Fibroblast of lung (primary cell): ENCODE measurements around the gene ZBP1. TPM values are rescaled to one million over a fixed set of nuclear protein-coding genes. Genes with fewer than 3 reads are reported as not detected.

Source experiments
- DNase-seq, 2 donors: peaks; one replicate each; pipeline versions ENCODE4 v3.0.0 to v3.0.0-alpha.2; 2010; ENCODE audit warnings: low read depth in 2 of 2
- H2AFZ ChIP-seq: 2 replicates; pipeline ENCODE4 v1.5.1; 2012; ENCODE audit warnings: low read length, control low read depth, inconsistent platforms
- H3K27ac ChIP-seq: 2 replicates; pipeline ENCODE4 v1.5.1; 2011; ENCODE audit warnings: low read length, control low read depth; ENCODE audit not compliant: insufficient read depth
- H3K27me3 ChIP-seq: 2 replicates; pipeline ENCODE4 v1.5.1; 2011; ENCODE audit warnings: mild to moderate bottlenecking, low read length; ENCODE audit not compliant: control insufficient read depth, insufficient read depth
- H3K36me3 ChIP-seq: 2 replicates; pipeline ENCODE4 v1.5.1; 2011; ENCODE audit warnings: low read length; ENCODE audit not compliant: control insufficient read depth, insufficient read depth
- H3K4me1 ChIP-seq: 2 replicates; pipeline ENCODE4 v1.5.1; 2011; ENCODE audit warnings: low read length; ENCODE audit not compliant: control insufficient read depth, insufficient read depth; ENCODE audit errors: extremely low read depth
- H3K4me2 ChIP-seq: 2 replicates; pipeline ENCODE4 v1.5.1; 2011; ENCODE audit warnings: low read length, control low read depth; ENCODE audit not compliant: insufficient read depth; ENCODE audit errors: extremely low read depth
- H3K4me3 ChIP-seq, 4 experiments: fragments of 200-600 bp in 1 of 4; sonication (generic) in 1 of 4; replicated peaks in 1 of 4; 2 replicates each; pipeline ENCODE4 v1.5.1; 2011 to 2016; ENCODE audit warnings: low read length in 4 of 4, low read depth in 3 of 4, mild to moderate bottlenecking in 3 of 4, control low read depth in 2 of 4, inconsistent platforms in 1 of 4, mixed read lengths in 1 of 4; ENCODE audit not compliant: insufficient read depth in 1 of 4; ENCODE audit errors: control extremely low read depth in 1 of 4
- H3K79me2 ChIP-seq: 2 replicates; pipeline ENCODE4 v1.5.1; 2012; ENCODE audit warnings: mild to moderate bottlenecking, low read length, inconsistent platforms; ENCODE audit not compliant: control insufficient read depth, insufficient read depth
- H3K9ac ChIP-seq: 2 replicates; pipeline ENCODE4 v1.5.1; 2011; ENCODE audit warnings: mild to moderate bottlenecking, low read length, control low read depth; ENCODE audit not compliant: insufficient read depth
- H3K9me3 ChIP-seq: 2 replicates; pipeline ENCODE4 v1.5.1; 2012; ENCODE audit warnings: low read depth, low read length; ENCODE audit not compliant: control insufficient read depth, insufficient read depth
- H4K20me1 ChIP-seq: 2 replicates; pipeline ENCODE4 v1.5.1; 2011; ENCODE audit warnings: low read length; ENCODE audit not compliant: control insufficient read depth, insufficient read depth; ENCODE audit errors: extremely low read depth
- EZH2 ChIP-seq: IDR thresholded peaks from 2 replicates; pipeline ENCODE4 v1.5.1; 2012; ENCODE audit warnings: low read length, control low read depth, mild to moderate bottlenecking; ENCODE audit errors: missing control alignments
- polyA plus RNA-seq, 2 donors: library from polyadenylated mRNA; depleted of rRNA in 1 of 2; stranded (reverse) in 1 of 2; unstranded in 1 of 2; fragments of >200 nt; gene quantifications; 2 replicates each; pipeline ENCODE4 v1.2.1, GENCODE V29; 2011 to 2012; ENCODE audit warnings: missing spikeins in 1 of 2
- total RNA-seq: library from RNA; depleted of rRNA; stranded (reverse); fragments of >200 nt; gene quantifications from 2 replicates; pipeline ENCODE4 v1.2.1, GENCODE V29; 2014
- TF ChIP-seq, protein P1 (sequence below), 2 donors: IDR thresholded peaks in 1 of 2; conservative IDR thresholded peaks in 1 of 2; 1 replicate in 1 of 2; 2 replicates in 1 of 2; pipeline ENCODE4 v1.5.1; 2011 to 2012; ENCODE audit warnings: low read length in 2 of 2, control low read depth in 1 of 2, inconsistent platforms in 1 of 2, low read depth in 1 of 2, mild to moderate bottlenecking in 1 of 2

Gene ZBP1
- total and polyA plus RNA-seq, 2 donors (not counting 1 experiment from before 2014, with no cell fraction given): not detected

DNA sequence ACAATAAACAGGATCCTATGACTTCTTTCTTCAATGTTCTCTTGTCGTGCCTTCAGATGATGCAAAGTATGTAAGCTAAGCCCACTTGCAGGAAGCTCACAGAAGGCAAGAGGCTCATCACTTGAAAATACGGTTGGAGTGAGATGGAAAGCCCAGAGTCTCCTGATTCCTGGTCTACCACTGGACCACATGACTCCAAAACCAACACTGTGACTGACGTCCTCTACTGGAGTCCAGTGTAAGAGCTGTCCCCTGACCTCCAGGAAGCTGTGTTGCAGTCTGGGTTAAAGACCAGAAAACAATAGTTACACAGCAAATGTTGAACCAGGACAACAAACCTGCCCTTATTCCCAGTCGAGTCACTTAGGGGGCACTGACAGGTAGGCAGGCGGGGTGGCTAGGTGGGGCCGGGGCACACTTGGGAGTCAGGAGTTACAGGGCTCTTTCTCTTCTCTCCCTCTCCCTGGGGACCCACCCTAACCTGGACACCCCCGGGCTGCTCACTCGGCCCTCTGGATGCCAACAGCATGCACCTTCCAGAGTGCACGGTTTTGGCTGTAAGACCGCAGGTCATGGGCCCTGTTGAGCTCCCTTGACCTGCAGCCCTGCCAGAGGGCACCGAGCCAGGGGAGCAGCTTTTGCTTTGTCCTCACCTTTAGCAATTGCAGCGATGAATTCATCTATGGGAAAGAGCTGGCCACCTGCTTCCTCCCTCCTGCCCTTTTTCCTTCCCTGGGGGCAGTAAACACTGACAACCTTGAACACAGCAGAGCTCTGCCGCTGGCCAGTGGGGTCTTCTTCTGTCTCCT is 51.9 kb downstream of the ZBP1 start:
- no peaks in the 10 kb centered on the region for H3K4me1 ChIP-seq
- no peaks in the 10 kb centered on the region for H3K9me3 ChIP-seq
- no peaks in the 10 kb centered on the region for H3K79me2 ChIP-seq
- no peak for DNase-seq
- H2AFZ ChIP-seq: no peak overlapping the region
- TF ChIP-seq, protein P1, sequence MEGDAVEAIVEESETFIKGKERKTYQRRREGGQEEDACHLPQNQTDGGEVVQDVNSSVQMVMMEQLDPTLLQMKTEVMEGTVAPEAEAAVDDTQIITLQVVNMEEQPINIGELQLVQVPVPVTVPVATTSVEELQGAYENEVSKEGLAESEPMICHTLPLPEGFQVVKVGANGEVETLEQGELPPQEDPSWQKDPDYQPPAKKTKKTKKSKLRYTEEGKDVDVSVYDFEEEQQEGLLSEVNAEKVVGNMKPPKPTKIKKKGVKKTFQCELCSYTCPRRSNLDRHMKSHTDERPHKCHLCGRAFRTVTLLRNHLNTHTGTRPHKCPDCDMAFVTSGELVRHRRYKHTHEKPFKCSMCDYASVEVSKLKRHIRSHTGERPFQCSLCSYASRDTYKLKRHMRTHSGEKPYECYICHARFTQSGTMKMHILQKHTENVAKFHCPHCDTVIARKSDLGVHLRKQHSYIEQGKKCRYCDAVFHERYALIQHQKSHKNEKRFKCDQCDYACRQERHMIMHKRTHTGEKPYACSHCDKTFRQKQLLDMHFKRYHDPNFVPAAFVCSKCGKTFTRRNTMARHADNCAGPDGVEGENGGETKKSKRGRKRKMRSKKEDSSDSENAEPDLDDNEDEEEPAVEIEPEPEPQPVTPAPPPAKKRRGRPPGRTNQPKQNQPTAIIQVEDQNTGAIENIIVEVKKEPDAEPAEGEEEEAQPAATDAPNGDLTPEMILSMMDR (conservative IDR thresholded peaks at IDR 0.05 in 1 of 2, IDR thresholded peaks at IDR 0.05 in 1 of 2; ENCODE audit: low read depth in 1 of 2, low read length in 2 of 2): no peak
- no peak for TF ChIP-seq EZH2
- no peak overlapping the region for H3K4me2 ChIP-seq
- no peaks in the 10 kb centered on the region for H3K27me3 ChIP-seq
- H3K36me3 ChIP-seq: no peaks in the 10 kb centered on the region
- no peaks in the 10 kb centered on the region for H4K20me1 ChIP-seq
- H3K27ac ChIP-seq: no peak overlapping the region
- no peak overlapping the region for H3K4me3 ChIP-seq
- no peak overlapping the region for H3K9ac ChIP-seq

DNA sequence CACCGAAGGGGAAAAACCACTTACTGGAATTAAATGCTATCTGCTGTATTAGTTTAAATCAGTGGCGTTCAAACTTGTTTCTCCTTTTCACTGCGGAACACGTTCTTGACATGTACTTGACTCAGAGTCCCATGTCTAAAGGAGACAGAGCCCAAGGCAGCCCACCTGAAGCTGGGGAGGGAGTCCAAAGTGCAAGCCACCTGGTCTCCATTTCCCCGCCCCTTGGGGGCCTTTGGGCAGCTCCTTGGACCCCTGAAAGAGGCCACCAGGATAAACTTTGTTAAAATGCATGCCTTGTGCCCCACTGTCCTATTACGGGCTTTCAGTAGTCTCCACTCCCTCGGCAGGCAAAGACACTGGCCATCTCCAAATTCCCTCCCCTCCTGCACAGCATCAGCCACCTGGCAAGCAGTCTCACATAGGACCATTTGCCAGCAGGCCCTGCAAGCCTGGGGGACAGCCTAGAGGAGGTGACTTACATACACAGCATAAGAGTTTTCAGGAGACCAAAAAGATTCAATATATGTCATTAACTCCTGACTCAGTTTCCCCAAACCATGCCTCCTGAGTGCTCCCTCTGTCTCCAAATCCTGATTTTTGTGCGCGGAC is 52.7 kb downstream of the ZBP1 start:
- no peak overlapping the region for H3K9ac ChIP-seq
- TF ChIP-seq, protein P1 (conservative IDR thresholded peaks at IDR 0.05 in 1 of 2, IDR thresholded peaks at IDR 0.05 in 1 of 2; ENCODE audit: low read depth in 1 of 2, low read length in 2 of 2): no peak
- TF ChIP-seq EZH2: no peak
- no peak overlapping the region for H2AFZ ChIP-seq
- H3K4me2 ChIP-seq: no peak overlapping the region
- no peaks in the 10 kb centered on the region for H3K4me1 ChIP-seq
- H3K27me3 ChIP-seq: no peaks in the 10 kb centered on the region
- no peaks in the 10 kb centered on the region for H3K9me3 ChIP-seq
- H4K20me1 ChIP-seq: no peaks in the 10 kb centered on the region
- H3K79me2 ChIP-seq: no peaks in the 10 kb centered on the region
- no peak overlapping the region for H3K27ac ChIP-seq
- H3K4me3 ChIP-seq: no peak overlapping the region
- DNase-seq: no peak
- H3K36me3 ChIP-seq: no peaks in the 10 kb centered on the region

DNA sequence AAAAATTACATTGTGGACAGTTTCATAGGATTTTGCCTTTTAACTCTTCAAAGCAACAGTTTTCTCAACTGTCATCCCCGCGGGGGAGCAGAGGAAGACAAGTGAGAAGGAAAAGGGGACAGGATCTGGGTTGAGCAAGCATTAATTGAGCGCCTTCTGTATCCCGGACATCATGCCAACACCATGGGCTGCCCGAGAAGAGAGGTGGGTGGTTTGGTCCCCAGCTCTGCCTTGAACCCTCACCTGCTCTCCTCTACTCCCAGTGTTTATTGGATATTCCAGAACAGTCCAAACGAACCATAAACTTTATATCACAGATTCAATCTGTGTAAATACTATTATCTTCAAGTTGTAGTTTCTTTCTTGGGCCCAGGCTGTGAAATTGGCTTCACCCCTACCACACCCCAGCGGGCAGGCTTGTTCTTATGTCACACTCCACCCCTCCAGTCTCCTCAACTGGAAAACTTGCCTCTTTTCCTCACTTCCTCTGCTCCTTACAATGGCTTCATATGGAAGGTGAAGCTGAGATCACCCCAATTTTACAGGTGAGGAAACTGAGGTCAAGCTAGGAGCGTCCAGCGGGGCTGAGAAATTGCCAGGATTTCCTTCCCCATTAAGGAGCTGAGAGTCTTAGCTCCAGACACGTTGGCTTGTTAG is 53.3 kb downstream of the ZBP1 start:
- H3K4me2 ChIP-seq: no peak overlapping the region
- no peak for TF ChIP-seq EZH2
- TF ChIP-seq, protein P1 (conservative IDR thresholded peaks at IDR 0.05 in 1 of 2, IDR thresholded peaks at IDR 0.05 in 1 of 2; ENCODE audit: low read depth in 1 of 2, low read length in 2 of 2): no peak

More for the DNA sequence above, 53.3 kb downstream of the ZBP1 start:
- no peaks in the 10 kb centered on the region for H3K4me1 ChIP-seq
- H3K9me3 ChIP-seq: no peaks in the 10 kb centered on the region
- H3K36me3 ChIP-seq: no peaks in the 10 kb centered on the region
- H3K79me2 ChIP-seq: no peaks in the 10 kb centered on the region
- no peak overlapping the region for H2AFZ ChIP-seq
- no peak overlapping the region for H3K4me3 ChIP-seq
- H3K27me3 ChIP-seq: no peaks in the 10 kb centered on the region
- H3K9ac ChIP-seq: no peak overlapping the region
- H3K27ac ChIP-seq: no peak overlapping the region
- no peak for DNase-seq
- no peaks in the 10 kb centered on the region for H4K20me1 ChIP-seq
